ENCODE results near the gene LILRB2.
"Not testable (repeated sequence)": the region's sequence is repeated elsewhere in the genome, so short reads cannot be mapped to it uniquely, and the experiment has no call there.

DNA sequence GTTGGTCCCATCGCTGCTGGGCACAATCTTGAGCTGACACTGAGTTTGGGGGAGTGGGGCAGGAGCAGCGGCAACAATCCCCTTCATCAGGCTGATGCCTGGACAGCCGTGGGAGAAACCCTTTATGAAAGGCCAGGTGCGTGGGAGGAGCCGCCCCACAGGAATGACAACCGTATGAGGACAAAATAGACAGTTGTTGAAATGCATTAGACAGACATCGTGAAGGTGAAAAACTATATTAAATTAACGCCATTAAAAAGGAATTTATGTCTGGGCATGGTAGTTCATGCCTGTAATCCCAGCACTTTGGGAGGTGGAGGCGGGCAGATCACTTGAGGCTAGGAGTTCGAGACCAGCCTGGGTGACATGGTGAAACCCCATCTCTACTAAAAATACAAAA is 56.3 kb downstream of the LILRB2 start:
- TF ChIP-seq, protein P1, sequence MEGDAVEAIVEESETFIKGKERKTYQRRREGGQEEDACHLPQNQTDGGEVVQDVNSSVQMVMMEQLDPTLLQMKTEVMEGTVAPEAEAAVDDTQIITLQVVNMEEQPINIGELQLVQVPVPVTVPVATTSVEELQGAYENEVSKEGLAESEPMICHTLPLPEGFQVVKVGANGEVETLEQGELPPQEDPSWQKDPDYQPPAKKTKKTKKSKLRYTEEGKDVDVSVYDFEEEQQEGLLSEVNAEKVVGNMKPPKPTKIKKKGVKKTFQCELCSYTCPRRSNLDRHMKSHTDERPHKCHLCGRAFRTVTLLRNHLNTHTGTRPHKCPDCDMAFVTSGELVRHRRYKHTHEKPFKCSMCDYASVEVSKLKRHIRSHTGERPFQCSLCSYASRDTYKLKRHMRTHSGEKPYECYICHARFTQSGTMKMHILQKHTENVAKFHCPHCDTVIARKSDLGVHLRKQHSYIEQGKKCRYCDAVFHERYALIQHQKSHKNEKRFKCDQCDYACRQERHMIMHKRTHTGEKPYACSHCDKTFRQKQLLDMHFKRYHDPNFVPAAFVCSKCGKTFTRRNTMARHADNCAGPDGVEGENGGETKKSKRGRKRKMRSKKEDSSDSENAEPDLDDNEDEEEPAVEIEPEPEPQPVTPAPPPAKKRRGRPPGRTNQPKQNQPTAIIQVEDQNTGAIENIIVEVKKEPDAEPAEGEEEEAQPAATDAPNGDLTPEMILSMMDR (IDR thresholded peaks at IDR 0.05), result not testable (repeated sequence)
- TF ChIP-seq EZH2 (IDR thresholded peaks at IDR 0.05; ENCODE audit: borderline replicate concordance, insufficient read depth, low read depth, low read length, poor library complexity, severe bottlenecking), result not testable (repeated sequence)
